Left lung (tissue), 10 donors: ENCODE results near the gene SCAMP5. TPM values are rescaled to one million over a fixed set of nuclear protein-coding genes. Genes with fewer than 3 reads are reported as not detected.
A peak's percentile ranks its signal among the peaks of the same experiment; 100 is the strongest.

Experiments
- ATAC-seq: fragments of 200-7000 bp; cut with Tn5 transposase; one replicate; pipeline ENCODE4 v1.9.1; 2020; ENCODE audit warnings: moderate library complexity
- DNase-seq, 4 donors: peaks; one replicate each; pipeline ENCODE4 v3.0.0-alpha.2; 2013 to 2020
- H3K27ac ChIP-seq, 2 donors: fragments of 200-600 bp; sonication (generic) in 1 of 2; one replicate each; pipeline versions ENCODE4 v1.5.0 to v1.8.0; 2020 to 2021
- H3K27me3 ChIP-seq, 2 donors: fragments of 200-600 bp; sonication (generic) in 1 of 2; one replicate each; pipeline versions ENCODE4 v1.5.0 to v1.8.0; 2020 to 2021
- H3K36me3 ChIP-seq, 2 donors: fragments of 200-600 bp; sonication (generic) in 1 of 2; one replicate each; pipeline versions ENCODE4 v1.5.0 to v1.8.0; 2020 to 2021
- H3K4me1 ChIP-seq, 2 donors: fragments of 200-600 bp; one replicate each; pipeline ENCODE4 v1.8.0; 2021
- H3K4me3 ChIP-seq, 2 donors: fragments of 200-600 bp; sonication (generic) in 1 of 2; one replicate each; pipeline versions ENCODE4 v1.5.0 to v1.8.0; 2020 to 2021; ENCODE audit warnings: mild to moderate bottlenecking in 1 of 2
- H3K9me3 ChIP-seq, 2 donors: fragments of 200-600 bp; sonication (generic) in 1 of 2; one replicate each; pipeline versions ENCODE4 v1.5.0 to v1.8.0; 2020 to 2021
- intact Hi-C, 2 donors: fragments of 100-400 bp; cut with DNase I; formaldehyde crosslinking; loops; one replicate each; pipeline versions ENCODE4 v1.11.2 to v1.14.2; 2022
- polyA plus RNA-seq, 6 donors: library from polyadenylated mRNA; unstranded; fragments of 120-200 nt; gene quantifications; one replicate each; pipeline ENCODE4 v1.2.1, GENCODE V29; 2013; ENCODE audit not compliant: insufficient read length in 6 of 6
- total RNA-seq, 2 donors: library from RNA; stranded (reverse); fragmentation: NEBNext Ultra II Directional; extraction: Animal tissue kit (Norgen Biotek cat#: 25700); gene quantifications; one replicate each; pipeline ENCODE4 v1.2.1, GENCODE V29; 2021
- TF ChIP-seq, protein P1 (sequence below), 2 donors: fragments of 200-600 bp; sonication (generic) in 1 of 2; IDR thresholded peaks; one replicate each; pipeline versions ENCODE4 v1.5.0 to v1.8.0; 2021; ENCODE audit warnings: antibody characterized with exemption in 2 of 2
- donor health status: DM: no; HTN: yes; CAD: no.
- donor health status: DM: no; HTN: no; CAD: no.

Gene SCAMP5
- total and polyA plus RNA-seq, 8 donors = 1.9 to 31.3 (median 13.8) TPM

DNA sequence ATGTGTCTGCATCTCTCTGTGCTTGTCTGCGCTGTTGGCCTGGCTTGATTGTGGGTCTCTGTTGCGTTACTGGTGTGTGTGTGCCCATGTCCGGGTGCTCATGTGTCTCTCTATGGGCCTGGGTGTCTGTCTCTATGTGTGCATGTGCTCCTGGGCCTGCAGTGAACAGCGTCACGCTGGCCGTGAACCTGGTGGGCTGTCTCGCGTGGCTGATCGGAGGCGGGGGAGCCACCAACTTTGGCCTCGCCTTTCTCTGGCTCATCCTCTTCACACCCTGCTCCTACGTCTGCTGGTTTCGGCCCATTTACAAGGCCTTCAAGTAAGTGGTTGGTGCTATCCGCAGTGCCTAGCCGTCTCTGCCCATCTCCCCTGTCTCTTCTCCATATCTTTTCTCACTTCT lies 21.1 kb downstream of the SCAMP5 start:
- Histone ChIP-seq H3K9me3 (no peaks in the 10 kb centered on the region), H3K4me1 (no peaks in the 10 kb centered on the region), H3K27ac (no peak overlapping the region), H3K4me3 (no peak overlapping the region), H3K27me3 (no peaks in the 10 kb centered on the region), H3K36me3 (no peaks in the 10 kb centered on the region)
- intact Hi-C loops = no loop called here
- no peak for DNase-seq
- ATAC-seq = no peak
- TF ChIP-seq, protein P1, sequence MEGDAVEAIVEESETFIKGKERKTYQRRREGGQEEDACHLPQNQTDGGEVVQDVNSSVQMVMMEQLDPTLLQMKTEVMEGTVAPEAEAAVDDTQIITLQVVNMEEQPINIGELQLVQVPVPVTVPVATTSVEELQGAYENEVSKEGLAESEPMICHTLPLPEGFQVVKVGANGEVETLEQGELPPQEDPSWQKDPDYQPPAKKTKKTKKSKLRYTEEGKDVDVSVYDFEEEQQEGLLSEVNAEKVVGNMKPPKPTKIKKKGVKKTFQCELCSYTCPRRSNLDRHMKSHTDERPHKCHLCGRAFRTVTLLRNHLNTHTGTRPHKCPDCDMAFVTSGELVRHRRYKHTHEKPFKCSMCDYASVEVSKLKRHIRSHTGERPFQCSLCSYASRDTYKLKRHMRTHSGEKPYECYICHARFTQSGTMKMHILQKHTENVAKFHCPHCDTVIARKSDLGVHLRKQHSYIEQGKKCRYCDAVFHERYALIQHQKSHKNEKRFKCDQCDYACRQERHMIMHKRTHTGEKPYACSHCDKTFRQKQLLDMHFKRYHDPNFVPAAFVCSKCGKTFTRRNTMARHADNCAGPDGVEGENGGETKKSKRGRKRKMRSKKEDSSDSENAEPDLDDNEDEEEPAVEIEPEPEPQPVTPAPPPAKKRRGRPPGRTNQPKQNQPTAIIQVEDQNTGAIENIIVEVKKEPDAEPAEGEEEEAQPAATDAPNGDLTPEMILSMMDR (IDR thresholded peaks at IDR 0.05) = no peak

DNA sequence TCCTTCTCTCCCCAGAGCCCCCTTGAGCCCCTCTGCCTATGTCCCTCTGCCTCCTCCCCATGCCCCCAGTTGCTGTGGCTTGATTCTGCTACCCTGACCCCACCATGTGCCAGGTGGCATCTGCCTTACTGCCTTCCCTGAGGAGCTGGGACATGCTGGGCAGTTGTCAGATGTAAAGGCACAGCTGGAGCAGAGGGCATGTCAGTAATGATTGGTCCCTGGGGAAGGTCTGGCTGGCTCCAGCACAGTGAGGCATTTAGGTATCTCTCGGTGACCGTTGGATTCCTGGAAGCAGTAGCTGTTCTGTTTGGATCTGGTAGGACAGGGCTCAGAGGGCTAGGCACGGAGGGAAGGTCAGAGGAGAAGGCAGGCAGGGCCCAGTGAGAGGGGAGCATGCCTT lies 24.6 kb downstream of the SCAMP5 start:
- H3K4me3 ChIP-seq = no peak overlapping the region
- no peak overlapping the region for H3K27ac ChIP-seq
- peaks cover 5 to 12% of the 10 kb centered on the region in 2 donors for H3K4me1 ChIP-seq
- intact Hi-C loops = no loop called here
- TF ChIP-seq, protein P1 (IDR thresholded peaks at IDR 0.05) = no peak
- H3K9me3 ChIP-seq = no peaks in the 10 kb centered on the region
- no peaks in the 10 kb centered on the region for H3K36me3 ChIP-seq
- ATAC-seq (no peak), DNase-seq (no peak)
- no peaks in the 10 kb centered on the region for H3K27me3 ChIP-seq

DNA sequence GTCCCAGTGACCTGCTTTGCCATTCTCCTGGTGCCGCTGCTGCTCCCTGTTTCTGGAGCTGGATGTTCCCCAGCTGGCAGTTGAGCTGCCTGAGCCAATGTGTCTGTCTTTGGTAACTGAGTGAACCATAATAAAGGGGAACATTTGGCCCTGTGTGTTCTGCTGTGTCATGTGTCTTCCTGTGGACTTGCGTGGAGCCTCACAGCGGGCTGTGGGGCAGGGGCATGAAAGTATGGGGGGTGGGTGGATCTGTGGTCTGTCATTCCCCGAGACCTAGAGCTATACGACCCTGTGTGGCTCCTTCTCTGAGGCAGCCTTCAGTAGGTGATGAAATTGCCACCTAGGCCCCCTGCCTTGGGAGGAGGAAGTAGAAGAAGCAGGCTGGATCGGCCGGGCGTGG lies 26.0 kb downstream of the SCAMP5 start:
- DNase-seq = no peak
- TF ChIP-seq, protein P1 (IDR thresholded peaks at IDR 0.05) = no peak
- intact Hi-C loops = no loop called here
- Histone ChIP-seq H3K27me3 (no peaks in the 10 kb centered on the region), H3K36me3 (no peaks in the 10 kb centered on the region), H3K4me3 (no peak overlapping the region), H3K27ac (no peak overlapping the region), H3K4me1 (peaks cover 9 to 24% of the 10 kb centered on the region in 2 donors), H3K9me3 (no peaks in the 10 kb centered on the region)
- no peak for ATAC-seq

DNA sequence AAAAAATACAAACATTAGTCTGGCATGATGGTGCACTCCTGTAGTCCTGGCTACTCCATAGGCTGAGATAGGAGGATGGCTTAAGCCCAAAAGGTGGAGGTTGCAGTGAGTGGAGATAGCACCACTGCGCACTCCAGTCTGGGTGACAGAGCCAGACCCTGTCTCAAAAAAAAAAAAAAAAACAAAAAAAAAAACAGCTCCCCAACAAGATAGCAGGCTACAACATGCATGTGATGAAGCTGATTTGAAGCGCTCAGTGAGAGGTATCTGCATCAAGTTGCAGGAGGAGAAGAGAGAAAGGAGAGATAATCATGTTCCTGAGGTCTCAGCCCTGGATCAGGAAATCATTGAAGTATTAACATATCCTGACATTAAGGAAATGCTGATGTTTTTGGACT lies 27.4 kb downstream of the SCAMP5 start:
- intact Hi-C loops = no loop called here
- TF ChIP-seq, protein P1 (IDR thresholded peaks at IDR 0.05) = no peak
- H3K36me3 ChIP-seq = no peaks in the 10 kb centered on the region

DNA sequence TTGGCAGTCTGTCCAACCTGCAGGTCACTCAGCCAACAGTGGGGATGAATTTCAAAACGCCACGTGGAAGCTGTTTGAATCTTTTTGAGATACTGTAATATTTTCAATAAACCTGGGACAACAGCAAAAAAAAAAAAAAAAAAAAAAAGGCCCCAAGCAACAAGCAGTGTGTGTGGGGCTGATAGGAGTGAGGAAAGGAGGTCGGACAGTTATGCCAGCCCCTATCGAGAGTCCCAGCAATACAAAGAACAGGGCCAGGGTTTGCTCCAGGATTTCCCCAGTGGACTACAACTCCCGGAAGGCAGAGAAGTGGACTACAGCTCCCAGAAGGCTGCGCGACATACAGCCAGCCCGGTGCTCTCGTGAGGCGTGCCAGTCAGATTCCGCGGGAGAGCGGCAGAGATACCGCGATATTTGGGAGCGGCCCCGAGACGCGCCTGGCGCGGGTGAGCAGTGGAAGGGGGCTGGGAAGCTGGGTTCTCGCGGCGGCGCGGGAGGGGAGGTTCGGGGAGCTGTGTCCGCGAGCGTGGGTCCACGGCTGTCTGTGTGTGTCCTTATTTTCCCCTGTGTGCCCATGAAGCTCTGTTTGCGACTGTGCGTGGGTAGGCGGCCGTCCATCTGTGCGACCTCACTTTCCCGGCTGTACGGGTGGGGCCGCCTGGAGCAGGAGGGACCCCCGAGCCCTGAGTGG lies 28.0 kb downstream of the SCAMP5 start, which contains the start of gene PPCDC:
Gene PPCDC, plus strand, starts transcription at position 410 of the 691 bp plus-strand sequence. CDS start 4,729 bp downstream, outside the sequence.
- Histone ChIP-seq H3K9me3 (no peaks in the 10 kb centered on the region), H3K4me1 (peaks cover 9 to 24% of the 10 kb centered on the region in 2 donors), H3K27ac (peak within 1 kb of the TSS; percentile 86 to 89), H3K27me3 (no peaks in the 10 kb centered on the region), H3K4me3 (peak within 1 kb of the TSS; percentile 82 to 86), H3K36me3 (peaks cover 0 to under 1% of the 10 kb centered on the region in 2 donors)
- intact Hi-C loops = no loop called here
- DNase-seq (peak; percentile 95 to 99 (median 98)), ATAC-seq (peak; percentile 98)
- TF ChIP-seq, protein P1 (IDR thresholded peaks at IDR 0.05) = no peak

More for the DNA sequence above, 27.4 kb downstream of the SCAMP5 start:
- Histone ChIP-seq H3K4me1 (peaks cover 9 to 24% of the 10 kb centered on the region in 2 donors), H3K27ac (no peak overlapping the region), H3K9me3 (no peaks in the 10 kb centered on the region), H3K4me3 (no peak overlapping the region), H3K27me3 (no peaks in the 10 kb centered on the region)
- ATAC-seq (no peak), DNase-seq (no peak)
